K562 (cell line): Measurements from ENCODE around the gene SLC2A13. TPM values are rescaled to one million over a fixed set of nuclear protein-coding genes. Genes with fewer than 3 reads are reported as not detected.

ENCODE experiments used
- ATAC-seq: fragments of 200-7000 bp; cut with Tn5 transposase; 3 replicates; pipeline ENCODE4 v1.9.1; 2020; ENCODE audit warnings: moderate library complexity
- BruUV-seq: library from RNA; stranded (reverse); fragments of 400-500 nt; replicated peaks from 2 replicates; lab custom pipeline; 2021; lab: Mats Ljungman, UMichigan
- CTCF ChIA-PET: fragments of 300-600 bp; formaldehyde crosslinking; extraction: SDS; loops from one replicate; lab custom pipeline; 2021; ENCODE audit warnings: low intra/inter-chr PET ratio; lab: Yijun Ruan, JAX
- POLR2A ChIA-PET: fragments of 300-600, 350-650 bp; sonication (Branson Sonifier 250); formaldehyde crosslinking; extraction: SDS; loops from one replicate; lab custom pipeline; 2021; ENCODE audit warnings: antibody characterized with exemption, inconsistent platforms; lab: Yijun Ruan, JAX
- DNase-seq, 4 experiments: peaks; one replicate each; pipeline versions ENCODE4 v3.0.0 to v3.0.0-alpha.2; 2011 to 2018; ENCODE audit warnings: low spot score in 3 of 4, mixed read lengths in 3 of 4; ENCODE audit errors: extremely low read depth in 1 of 4
- FAIRE-seq: peaks from 2 replicates; lab custom pipeline; 2011; peaks lifted over from hg19 to GRCh38; lab: Jason Lieb, UNC
- H2AFZ ChIP-seq: 2 replicates; pipeline ENCODE4 v1.6.0; 2011; ENCODE audit warnings: low read depth, low read length, control low read depth, inconsistent platforms
- H3K27ac ChIP-seq: fragments of 200-600 bp; 3 replicates; pipeline ENCODE4 v1.8.0; 2011; ENCODE audit warnings: low read depth, mild to moderate bottlenecking, control low read depth, inconsistent platforms, low read length, moderate library complexity, mixed read lengths; ENCODE audit errors: extremely low read depth
- H3K27me3 ChIP-seq, 2 experiments: fragments of 300-600 bp in 1 of 2; 2 replicates in 1 of 2; 3 replicates in 1 of 2; pipeline versions ENCODE4 v1.6.0 to v1.8.0; 2011; ENCODE audit warnings: inconsistent platforms in 2 of 2, low read length in 2 of 2, mild to moderate bottlenecking in 1 of 2, mixed read lengths in 1 of 2, moderate library complexity in 1 of 2; ENCODE audit not compliant: control insufficient read depth in 2 of 2, insufficient read depth in 2 of 2
- H3K36me3 ChIP-seq: fragments of 300-600 bp; 3 replicates; pipeline ENCODE4 v1.8.0; 2011; ENCODE audit warnings: mild to moderate bottlenecking, low read length, inconsistent platforms; ENCODE audit not compliant: control insufficient read depth, insufficient read depth
- H3K4me1 ChIP-seq, 2 experiments: fragments of 200-600 bp in 1 of 2; replicated peaks in 1 of 2; 2 replicates in 1 of 2; 3 replicates in 1 of 2; pipeline versions ENCODE4 v1.5.1 to v1.8.0; 2011; ENCODE audit warnings: inconsistent platforms in 2 of 2, low read length in 2 of 2, mild to moderate bottlenecking in 1 of 2, mixed read lengths in 1 of 2, moderate library complexity in 1 of 2; ENCODE audit not compliant: control insufficient read depth in 2 of 2, insufficient read depth in 2 of 2
- H3K4me2 ChIP-seq: 2 replicates; pipeline ENCODE4 v1.6.1; 2011; ENCODE audit warnings: low read length, control low read depth, inconsistent platforms, mixed read lengths; ENCODE audit not compliant: insufficient read depth
- H3K4me3 ChIP-seq: fragments of 200-600 bp; sonication (generic), shearing (Covaris generic); 2 replicates; pipeline ENCODE4 v1.5.1; 2016; ENCODE audit warnings: control low read depth, inconsistent platforms
- H3K79me2 ChIP-seq: fragments of 200-600 bp; 3 replicates; pipeline ENCODE4 v1.8.0; 2011; ENCODE audit warnings: low read length, inconsistent platforms; ENCODE audit not compliant: control insufficient read depth, insufficient read depth
- H3K9ac ChIP-seq, 2 experiments: 2 replicates each; pipeline versions ENCODE4 v1.6.0 to v1.6.1; 2011; ENCODE audit warnings: low read depth in 2 of 2, low read length in 2 of 2, control low read depth in 1 of 2, inconsistent platforms in 1 of 2, mild to moderate bottlenecking in 1 of 2, mixed read lengths in 1 of 2; ENCODE audit not compliant: insufficient read depth in 1 of 2
- H3K9me1 ChIP-seq: one replicate; pipeline ENCODE4 v1.6.0; 2011; ENCODE audit warnings: inconsistent platforms, mild to moderate bottlenecking, low read length, moderate library complexity; ENCODE audit not compliant: control insufficient read depth, insufficient read depth
- H3K9me3 ChIP-seq: replicated peaks from 2 replicates; pipeline ENCODE4 v1.5.1; 2011; ENCODE audit warnings: low read depth, low read length, inconsistent platforms; ENCODE audit not compliant: control insufficient read depth, insufficient read depth
- H4K20me1 ChIP-seq: replicated peaks from 2 replicates; pipeline ENCODE4 v1.6.1; 2011; ENCODE audit warnings: low read length, inconsistent platforms, mixed read lengths; ENCODE audit not compliant: control insufficient read depth, insufficient read depth
- BCOR ChIP-seq: fragments of 450-650 bp; IDR thresholded peaks from 2 replicates; pipeline ENCODE4 v1.6.1; 2016
- CCAR2 ChIP-seq: fragments of 200-400 bp; formaldehyde crosslinking; IDR thresholded peaks from 2 replicates; pipeline ENCODE4 v1.6.1; 2017; ENCODE audit warnings: mild to moderate bottlenecking, low read depth, low read length
- CCNT2 ChIP-seq: IDR thresholded peaks from 2 replicates; pipeline ENCODE4 v1.6.1; 2011; ENCODE audit warnings: borderline replicate concordance, low read depth, mild to moderate bottlenecking, moderate library complexity, mixed read lengths, low read length; ENCODE audit not compliant: insufficient read length; ENCODE audit errors: extremely low read depth
- EHMT2 ChIP-seq: fragments of 450-650 bp; IDR thresholded peaks from 2 replicates; pipeline ENCODE4 v1.6.1; 2018; ENCODE audit warnings: antibody characterized with exemption
- SRSF3 ChIP-seq: fragments of 200-400 bp; formaldehyde crosslinking; IDR thresholded peaks from 2 replicates; pipeline ENCODE4 v1.6.1; 2016; ENCODE audit warnings: mild to moderate bottlenecking, low read length, moderate library complexity; ENCODE audit not compliant: insufficient read depth
- WGBS: fragments of 100-300 bp; shearing (Covaris generic); methylation state at CpG from one replicate; pipeline ENCODE4 v1.1.6; 2016; ENCODE audit warnings: low coverage, mixed read lengths; ENCODE audit not compliant: insufficient coverage; ENCODE audit errors: missing lambda C conversion rate; 5-methylcytosine and 5-hydroxymethylcytosine counted together
- in situ Hi-C: fragments of 300-500 bp; cut with MboI; formaldehyde crosslinking; loops from 4 replicates; pipeline ENCODE4 v1.15.0; 2018; ENCODE audit warnings: inconsistent platforms, mixed read lengths
- intact Hi-C: fragments of 100-400 bp; cut with micrococcal nuclease; formaldehyde crosslinking; loops from 2 replicates; pipeline ENCODE4 v1.14.2; 2022
- polyA plus RNA-seq, 8 experiments: library from polyadenylated mRNA; depleted of rRNA in 4 of 8; stranded (reverse) in 5 of 8; unstranded in 3 of 8; fragments of >200 nt; fragmentation: Nextera tagmentation in 2 of 8; fragmentation: Illumina TruSeq in 1 of 8; extraction: Ambion mirVana in 2 of 8; extraction: Trizol in 1 of 8; gene quantifications; 2 replicates each; pipeline versions ENCODE4 v1.2.1 to v1.2.3, GENCODE V29; 2011 to 2014; ENCODE audit warnings: inconsistent platforms in 1 of 8, missing spikeins in 1 of 8
- total RNA-seq, 7 experiments: library from RNA; depleted of rRNA in 6 of 7; stranded (reverse); fragments of >200 nt in 6 of 7; fragmentation: Illumina TruSeq in 2 of 7; extraction: Trizol in 2 of 7; gene quantifications; 2 replicates each; pipeline versions ENCODE4 v1.2.1 to v1.2.3, GENCODE V29; 2011 to 2021; ENCODE audit warnings: low replicate concordance in 1 of 7

SLC2A13 gene
- total and polyA plus RNA-seq, 9 of the 15 experiments (the other 6 are each of a cell fraction or from before 2014, with no cell fraction given): 1.7 to 12.4 (median 9.0) TPM

DNA sequence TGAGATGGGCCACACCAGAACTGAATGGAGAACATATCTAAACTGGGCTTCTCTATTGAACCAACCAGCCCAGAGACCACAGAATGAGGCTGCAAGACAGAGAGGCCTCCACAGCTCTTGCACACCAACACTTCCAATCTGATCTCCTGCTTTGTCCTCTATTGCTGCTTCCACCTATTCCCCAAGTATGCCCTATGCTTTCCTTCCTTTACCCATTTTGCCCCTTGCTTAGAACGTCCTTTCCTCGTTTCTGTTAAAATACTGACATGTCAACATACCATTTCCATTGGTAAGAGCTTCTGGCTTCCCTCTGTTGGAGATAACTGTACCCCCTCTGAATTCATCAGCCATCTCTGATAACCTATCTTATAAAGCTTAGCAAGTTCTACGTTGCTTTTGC, 2.8 kb downstream of the SLC2A13 start (continued):
- TF ChIP-seq CCNT2 (no peak), EHMT2 (0 out of 2 replicates have a peak, but pooled peaks have one; percentile 42), SRSF3 (no peak)
- TF ChIP-seq, all 486 proteins: peak for 7

DNA sequence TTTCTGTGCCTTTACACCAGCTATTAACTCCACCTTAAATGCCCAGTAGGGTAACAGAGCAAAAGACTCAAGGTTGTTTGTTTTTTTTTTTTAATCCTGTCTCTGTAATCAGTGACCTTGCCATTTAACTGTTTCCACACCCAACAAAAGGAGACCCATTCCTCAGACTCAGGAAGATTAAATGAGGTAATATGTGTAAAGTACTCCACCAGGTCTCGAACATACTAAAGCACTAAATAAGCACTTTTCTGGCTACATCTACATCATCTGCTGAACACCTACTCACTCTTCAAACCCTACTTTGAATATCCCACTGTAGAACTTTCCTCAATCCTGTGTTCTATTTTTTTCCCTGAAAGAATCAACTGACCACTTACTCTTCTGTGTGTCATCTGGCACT, 4.1 kb downstream of the SLC2A13 start:
- H3K4me3 ChIP-seq: no peak overlapping the region
- TF ChIP-seq BCOR (peak; percentile 25; the same call in 1 of the 2 replicates), CCAR2 (no peak)
- FAIRE-seq (no peak), ATAC-seq (no peak), DNase-seq (no peak)
- peaks cover 3% of the 10 kb centered on the region; the same call in 1 of the 2 replicates for H4K20me1 ChIP-seq
- CTCF ChIA-PET: no interaction called here
- peaks cover 26 to 29% of the 10 kb centered on the region in 2 experiments for H3K4me1 ChIP-seq
- in situ Hi-C loops: loop anchor here (10.0 to 25.0 kb wide), 2 partner anchors 87 to 339 kb away; no protein-coding TSS in a partner anchor
- no peaks in the 10 kb centered on the region; the same call in 1 of the 2 replicates for H3K9me3 ChIP-seq
- H3K79me2 ChIP-seq: peaks cover 88% of the 10 kb centered on the region
- H3K4me2 ChIP-seq: no peak overlapping the region
- WGBS: 67% methylated on average over 1 of the region's 1 CpG
- peaks cover 12% of the 10 kb centered on the region; the same call in 2 of the 3 replicates for H3K36me3 ChIP-seq
- intact Hi-C loops: loop anchor here (5.0 to 10.0 kb wide), 2 partner anchors 39 to 477 kb away; a partner anchor contains a TSS
- no peak overlapping the region for H3K9ac ChIP-seq
- H3K27ac ChIP-seq: no peak overlapping the region
- POLR2A ChIA-PET: no interaction called here
- H2AFZ ChIP-seq: no peak overlapping the region
- peaks cover 5% of the 10 kb centered on the region for H3K9me1 ChIP-seq
- BruUV-seq: no TSS peak
- no peaks in the 10 kb centered on the region for H3K27me3 ChIP-seq
